ENCODE data around the gene CAMK1G. TPM values are rescaled to one million over a fixed set of nuclear protein-coding genes. Genes with fewer than 3 reads are reported as not detected.

Gene CAMK1G
- total and polyA plus RNA-seq, 9 of the 15 experiments (the other 6 are each of a cell fraction or from before 2014, with no cell fraction given) = not detected

- TF ChIP-seq RAD21 (CRISPR knock-in tag; conservative IDR thresholded peaks at IDR 0.05 in 1 of 2, IDR thresholded peaks at IDR 0.05 in 1 of 2) = peak; percentile 58 to 76
- peak; percentile 75 to 88 (median 87) for TF ChIP-seq CTCF (IDR thresholded peaks at IDR 0.05 in 2 of 3, conservative IDR thresholded peaks at IDR 0.05 in 1 of 3; ENCODE audit: insufficient read depth in 2 of 3, low read depth in 1 of 3, low read length in 3 of 3)
- peak in 1 of 3 experiments; percentile 45 for TF ChIP-seq YY1 (IDR thresholded peaks at IDR 0.05; ENCODE audit: borderline replicate concordance in 1 of 3, control insufficient read depth in 1 of 3, extremely low read depth in 1 of 3, insufficient read depth in 3 of 3, insufficient read length in 1 of 3, insufficient replicate concordance in 2 of 3, low read depth in 1 of 3, low read length in 2 of 3)
- TF ChIP-seq COPS2 (conservative IDR thresholded peaks at IDR 0.05) = no peak
- no peak for TF ChIP-seq ZHX1 (conservative IDR thresholded peaks at IDR 0.05; ENCODE audit: low read length)
- TF ChIP-seq CEBPG (CRISPR knock-in tag; IDR thresholded peaks at IDR 0.05) = no peak
- TF ChIP-seq CEBPG (tag; conservative IDR thresholded peaks at IDR 0.05 in 1 of 2, IDR thresholded peaks at IDR 0.05 in 1 of 2) = peak; percentile 13 to 69; a peak in 2 of 4 replicates
- 0 out of 2 replicates have a peak, but pooled peaks have one; percentile 46 for TF ChIP-seq ZNF764 (CRISPR knock-in tag; IDR thresholded peaks at IDR 0.05; ENCODE audit: low read depth)
Measured at GRCh38 chr1:209565759-209566678, 17.5 kb upstream of the CAMK1G start (continued).
